Gastrocnemius medialis (tissue), 4 donors: Measurements from ENCODE around the gene CORO6.
"Not testable (repeated sequence)": the region's sequence is repeated elsewhere in the genome, so short reads cannot be mapped to it uniquely, and the experiment has no call there.

Source experiments
- POLR2A ChIP-seq, 2 donors: fragments of 450-650 bp; IDR thresholded peaks; one replicate each; pipeline ENCODE4 v1.6.1; 2017; ENCODE audit warnings: antibody characterized with exemption in 2 of 2, mild to moderate bottlenecking in 2 of 2, moderate library complexity in 2 of 2
- TF ChIP-seq, protein P1 (sequence below), 5 experiments: fragments of 450-650 bp in 3 of 5; fragments of 200-600 bp in 2 of 5; sonication (generic) in 2 of 5; IDR thresholded peaks in 4 of 5; conservative IDR thresholded peaks in 1 of 5; 1 replicate in 4 of 5; 2 replicates in 1 of 5; pipeline ENCODE4 v1.5.1; 2016 to 2019; ENCODE audit warnings: antibody characterized with exemption in 5 of 5, mild to moderate bottlenecking in 3 of 5, moderate library complexity in 3 of 5

DNA sequence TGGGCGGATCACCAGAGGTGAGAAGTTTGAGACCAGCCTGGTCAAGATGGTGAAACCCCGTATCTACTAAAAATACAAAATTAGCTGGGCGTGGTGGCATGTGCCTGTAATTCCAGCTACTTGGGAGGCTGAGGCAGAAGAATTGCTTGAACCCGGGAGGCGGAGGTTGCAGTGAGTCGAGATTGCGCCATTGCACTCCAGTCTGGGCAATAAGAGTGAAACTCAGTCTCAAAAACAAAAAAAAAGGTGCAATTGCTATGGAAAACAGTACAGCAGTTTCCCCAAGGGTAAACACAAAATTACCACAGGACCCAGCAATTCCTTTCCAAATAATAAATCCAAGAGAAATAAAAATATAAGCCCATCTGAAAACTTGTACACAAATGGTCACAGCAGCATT, 29.2 kb upstream of the CORO6 start:
- TF ChIP-seq, protein P1, sequence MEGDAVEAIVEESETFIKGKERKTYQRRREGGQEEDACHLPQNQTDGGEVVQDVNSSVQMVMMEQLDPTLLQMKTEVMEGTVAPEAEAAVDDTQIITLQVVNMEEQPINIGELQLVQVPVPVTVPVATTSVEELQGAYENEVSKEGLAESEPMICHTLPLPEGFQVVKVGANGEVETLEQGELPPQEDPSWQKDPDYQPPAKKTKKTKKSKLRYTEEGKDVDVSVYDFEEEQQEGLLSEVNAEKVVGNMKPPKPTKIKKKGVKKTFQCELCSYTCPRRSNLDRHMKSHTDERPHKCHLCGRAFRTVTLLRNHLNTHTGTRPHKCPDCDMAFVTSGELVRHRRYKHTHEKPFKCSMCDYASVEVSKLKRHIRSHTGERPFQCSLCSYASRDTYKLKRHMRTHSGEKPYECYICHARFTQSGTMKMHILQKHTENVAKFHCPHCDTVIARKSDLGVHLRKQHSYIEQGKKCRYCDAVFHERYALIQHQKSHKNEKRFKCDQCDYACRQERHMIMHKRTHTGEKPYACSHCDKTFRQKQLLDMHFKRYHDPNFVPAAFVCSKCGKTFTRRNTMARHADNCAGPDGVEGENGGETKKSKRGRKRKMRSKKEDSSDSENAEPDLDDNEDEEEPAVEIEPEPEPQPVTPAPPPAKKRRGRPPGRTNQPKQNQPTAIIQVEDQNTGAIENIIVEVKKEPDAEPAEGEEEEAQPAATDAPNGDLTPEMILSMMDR (IDR thresholded peaks at IDR 0.05 in 4 of 5, conservative IDR thresholded peaks at IDR 0.05 in 1 of 5): not testable (repeated sequence)
- TF ChIP-seq POLR2A (IDR thresholded peaks at IDR 0.05): not testable (repeated sequence)
